HG03439 (cell line): ENCODE results near the gene COX11.

Source experiments
- ATAC-seq: cut with Tn5 transposase; IDR thresholded peaks from one replicate; pipeline ENCODE4 v1.9.1; 2021; ENCODE audit warnings: mild to moderate bottlenecking, moderate library complexity; ENCODE audit not compliant: unreplicated experiment

COX11 gene

DNA sequence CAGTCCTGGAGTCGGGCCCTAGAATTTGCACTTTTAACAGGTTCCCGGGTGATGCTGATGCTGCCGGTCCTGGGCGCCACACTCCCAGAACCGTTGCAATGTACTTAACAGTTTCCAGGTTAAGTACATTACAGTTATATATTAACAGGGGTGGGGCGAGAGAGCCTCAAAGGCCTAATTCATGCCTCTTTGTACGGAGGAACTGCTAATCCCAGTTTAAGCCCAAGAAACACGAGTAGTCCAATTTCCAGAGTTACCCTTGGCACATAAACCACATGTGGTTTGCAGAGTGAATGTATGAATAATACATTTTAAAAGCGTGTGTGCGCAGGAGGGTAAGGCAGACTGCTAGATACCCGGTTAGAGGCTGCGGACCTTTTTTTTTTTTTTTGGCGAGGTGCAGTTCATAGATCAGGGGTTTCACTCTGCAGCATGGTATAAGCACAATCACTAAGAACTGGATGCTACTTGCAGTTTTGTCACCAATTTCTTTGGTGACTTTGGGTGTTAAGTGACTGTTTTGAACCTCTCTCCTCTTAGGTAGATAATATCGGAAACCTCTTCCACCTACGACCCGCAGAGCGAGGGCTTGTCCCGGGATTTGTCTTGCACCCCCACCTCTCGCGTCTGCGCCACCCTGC is 713 bp downstream of the COX11 start:
- peak; percentile 27 for ATAC-seq

DNA sequence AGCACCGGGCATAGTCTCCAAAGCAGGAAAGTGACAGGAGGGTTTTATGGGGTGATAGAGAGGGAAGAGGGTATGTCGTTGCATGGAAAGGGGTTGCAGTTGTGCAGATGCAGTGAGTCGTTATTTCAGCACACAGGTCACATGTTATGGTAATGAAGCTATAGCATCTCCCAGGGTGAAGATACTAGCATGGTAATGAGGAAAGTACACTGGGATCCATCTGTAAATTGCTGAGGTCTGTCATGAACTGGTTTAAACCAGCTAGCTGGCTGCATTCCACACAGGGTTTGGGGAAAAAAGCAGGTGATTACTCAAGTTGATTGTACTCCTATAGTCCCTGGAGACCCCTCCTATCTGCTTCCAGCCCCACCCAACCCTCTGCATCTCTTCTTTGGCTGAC is 11.7 kb downstream of the COX11 start:
- no peak for ATAC-seq

DNA sequence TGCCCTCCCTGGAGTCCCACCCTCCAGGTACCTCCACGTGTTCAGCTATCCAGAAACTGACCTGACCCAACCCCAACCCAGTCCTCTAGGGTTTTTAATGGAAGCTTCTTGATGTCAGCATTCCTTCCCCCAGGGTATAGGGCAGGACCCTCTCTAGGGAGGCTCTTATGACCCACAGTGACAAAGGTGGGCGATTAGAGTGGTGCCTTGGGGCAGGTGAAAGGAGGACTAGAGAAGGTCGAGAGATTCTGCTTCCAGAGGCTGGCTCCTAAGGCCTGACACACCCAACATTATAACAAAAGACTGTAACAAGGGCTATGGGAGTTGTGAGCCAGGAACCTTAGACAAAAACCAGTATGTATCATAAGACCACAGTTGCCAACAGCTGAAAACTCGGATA is 17.2 kb downstream of the COX11 start:
- no peak for ATAC-seq

DNA sequence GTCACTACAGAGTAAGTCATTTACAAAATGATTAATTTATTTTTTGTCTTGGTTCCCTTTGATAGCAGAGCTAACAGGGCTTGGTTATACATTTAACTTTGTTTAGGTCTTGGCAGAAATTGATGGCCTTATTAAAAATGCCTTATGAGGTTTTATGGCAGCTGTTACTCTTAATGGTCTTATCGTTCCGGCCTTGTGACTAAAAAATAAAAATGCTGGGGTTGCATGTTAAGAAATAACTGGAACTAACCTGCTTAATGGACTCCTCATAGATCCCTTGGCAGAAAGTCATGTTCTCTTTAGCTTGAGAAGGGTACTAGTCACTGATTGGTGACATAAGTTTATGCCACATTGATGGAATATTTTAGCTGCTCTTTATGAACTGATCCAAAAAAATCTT is 18.3 kb downstream of the COX11 start:
- no peak for ATAC-seq

DNA sequence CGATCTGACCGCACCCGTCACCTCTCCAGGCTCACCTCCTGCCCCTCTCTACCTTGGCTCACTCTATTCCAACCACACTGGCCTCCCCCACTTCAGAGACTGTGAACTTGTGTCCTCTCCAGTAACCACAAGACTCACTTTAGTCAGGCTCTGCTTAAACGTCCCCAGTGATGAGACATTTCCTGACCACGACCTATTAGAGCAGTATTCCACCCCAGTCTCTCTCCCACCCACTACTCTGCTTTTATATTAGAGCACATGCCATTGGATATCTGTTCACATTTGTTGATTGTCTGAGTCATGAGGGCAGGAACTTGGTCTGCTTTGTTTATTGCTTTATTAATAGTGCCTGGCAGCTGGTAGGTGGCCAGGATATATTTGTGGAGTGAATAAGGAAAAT is 20.1 kb downstream of the COX11 start:
- ATAC-seq = no peak

DNA sequence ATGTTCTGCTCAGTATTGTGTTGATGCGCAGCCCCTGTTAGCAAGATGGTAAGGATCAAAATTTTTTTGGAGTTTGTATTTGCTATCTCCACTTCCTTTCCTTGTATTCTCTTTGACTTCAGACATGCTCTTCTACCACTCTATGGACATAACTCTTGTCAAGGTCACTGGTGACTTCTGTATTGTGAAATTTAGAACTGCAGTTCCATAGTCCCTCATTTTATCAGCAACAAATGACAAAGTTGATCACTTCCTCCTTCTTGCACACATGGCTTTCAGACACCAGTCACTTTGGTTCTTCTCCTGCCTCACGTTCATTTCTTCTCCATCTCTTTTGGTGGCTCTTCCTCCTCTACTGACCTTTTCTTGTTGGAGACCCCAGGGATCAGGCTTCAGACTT is 21.1 kb downstream of the COX11 start:
- no peak for ATAC-seq

DNA sequence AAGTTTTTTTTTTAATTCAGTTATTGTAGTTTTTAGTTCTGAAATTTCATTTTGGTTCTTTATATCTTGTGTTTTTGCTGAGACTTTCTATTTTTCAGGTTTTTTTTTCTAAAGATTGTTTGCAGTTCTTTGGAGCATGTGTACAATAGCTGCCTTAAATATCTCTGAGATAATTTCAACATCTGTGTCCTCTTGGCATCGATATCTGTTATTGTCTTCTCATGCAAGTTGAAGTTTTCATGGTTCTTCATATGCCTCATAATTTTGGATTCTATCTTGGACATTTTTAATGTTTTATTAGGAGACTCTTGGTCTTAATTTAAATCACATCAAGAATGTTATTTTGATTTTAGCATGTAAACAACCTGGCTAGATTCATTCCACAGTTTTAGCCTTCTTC is 22.8 kb downstream of the COX11 start:
- no peak for ATAC-seq

DNA sequence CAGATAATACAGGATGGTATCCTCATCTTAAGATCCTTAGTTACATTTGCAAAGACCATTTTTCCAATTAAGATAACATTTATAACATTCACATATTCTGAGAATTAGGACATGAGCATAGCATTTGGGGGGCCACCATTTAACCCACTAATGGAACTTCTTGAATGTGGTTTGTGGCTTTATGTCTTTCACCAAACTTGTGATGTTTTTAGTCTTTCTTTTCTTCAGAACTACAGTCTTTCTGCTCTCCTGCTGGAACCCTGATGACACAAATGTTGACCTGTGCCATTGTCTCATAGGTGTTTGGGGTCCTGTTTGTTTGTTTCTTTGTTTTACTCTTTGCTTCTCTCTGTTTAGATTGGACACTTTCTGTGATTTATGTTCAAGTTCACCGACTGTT is 23.2 kb downstream of the COX11 start:
- ATAC-seq = no peak

DNA sequence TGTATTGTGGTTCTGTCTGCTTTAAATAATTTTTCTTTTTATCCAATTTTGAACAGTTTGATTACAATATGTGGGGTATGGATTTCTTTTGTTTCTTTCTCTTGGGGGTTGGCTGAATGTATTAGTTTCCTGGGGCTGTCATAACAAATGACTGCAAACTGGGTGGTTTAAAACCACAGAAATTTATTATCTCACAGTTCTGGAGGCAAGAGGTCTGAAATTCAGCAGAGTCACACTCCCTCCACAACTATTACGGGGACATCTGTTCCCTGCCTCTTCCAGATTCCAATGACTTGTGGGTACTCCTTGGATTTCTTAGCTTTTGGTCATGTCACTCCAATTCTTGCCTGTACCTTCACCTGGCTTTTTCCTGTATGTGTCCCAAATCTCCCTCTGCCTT is 23.7 kb downstream of the COX11 start:
- no peak for ATAC-seq

DNA sequence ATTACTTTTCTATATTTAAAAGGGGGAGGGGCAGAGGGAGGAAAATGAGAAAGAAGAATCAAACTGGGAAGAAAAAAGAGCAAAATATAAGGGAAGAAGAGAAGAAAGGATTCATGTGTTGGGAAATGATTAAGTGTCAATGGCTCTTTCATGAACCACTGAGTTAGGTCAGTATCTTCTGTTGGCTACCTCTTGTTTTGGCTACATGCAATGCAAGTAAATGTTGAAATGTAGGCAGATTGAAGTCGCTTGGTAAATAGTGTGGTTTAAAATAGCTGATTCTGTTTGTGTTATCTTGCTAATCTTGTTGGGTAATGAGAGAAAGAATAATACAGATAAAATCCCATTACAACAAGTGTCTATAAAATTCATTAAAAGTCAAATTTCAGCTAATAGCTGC is 27.2 kb downstream of the COX11 start:
- ATAC-seq = no peak

DNA sequence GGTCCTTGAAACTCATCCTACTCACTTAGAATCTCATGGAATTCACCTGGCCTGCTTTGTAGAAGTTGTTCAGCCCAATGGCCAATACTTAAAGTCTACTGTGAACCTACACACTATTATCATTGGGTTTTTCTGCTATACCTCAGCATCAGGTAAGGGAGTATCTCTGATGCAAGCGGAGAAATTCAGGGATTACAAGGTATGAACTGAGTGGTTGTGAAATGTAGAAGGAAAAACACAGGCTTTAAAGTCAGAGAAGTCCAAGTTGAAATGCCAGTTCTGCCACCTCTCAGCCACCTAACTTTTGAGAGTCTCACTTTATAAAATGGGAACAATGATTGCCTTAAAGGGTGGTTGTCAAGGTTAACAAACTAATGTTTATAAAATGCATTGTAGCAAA is 31.0 kb downstream of the COX11 start:
- no peak for ATAC-seq

DNA sequence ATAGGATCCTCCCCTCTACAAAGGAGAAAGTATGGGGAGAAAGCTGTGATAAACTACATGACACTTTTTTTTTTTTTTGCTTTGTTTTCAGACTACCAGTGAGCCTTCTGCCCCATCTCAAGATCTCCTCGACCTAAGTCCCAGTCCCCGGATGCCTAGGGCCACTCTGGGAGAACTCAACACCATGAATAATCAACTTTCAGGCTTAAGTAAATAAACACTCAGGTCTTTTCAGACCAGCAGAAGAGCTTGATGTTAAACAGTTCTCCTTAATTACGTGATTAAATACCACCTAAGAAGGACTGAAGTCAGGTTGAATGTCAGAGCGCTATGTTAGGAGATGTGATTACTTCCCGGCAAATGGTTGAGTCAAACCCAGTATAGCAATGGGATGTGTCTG is 31.4 kb downstream of the COX11 start:
- no peak for ATAC-seq

DNA sequence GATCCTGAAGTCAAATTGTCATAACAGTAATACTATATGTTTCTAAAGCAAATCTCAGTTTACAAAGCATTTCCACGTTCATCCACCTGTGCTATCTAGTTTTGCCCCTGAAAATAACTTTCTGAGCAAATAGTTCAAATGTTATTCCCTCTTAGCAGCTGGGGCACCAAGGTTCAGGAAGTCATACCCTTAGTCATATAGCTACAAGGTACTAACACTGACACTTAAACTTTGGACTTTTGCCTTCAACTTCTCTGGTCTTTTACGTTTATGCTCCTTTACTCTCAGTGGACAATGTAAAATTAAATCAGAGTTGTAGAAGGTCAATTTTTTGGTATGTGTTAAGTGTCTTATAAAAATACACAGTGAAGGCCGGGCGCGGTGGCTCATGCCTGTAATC is 33.0 kb downstream of the COX11 start:
- ATAC-seq = no peak

DNA sequence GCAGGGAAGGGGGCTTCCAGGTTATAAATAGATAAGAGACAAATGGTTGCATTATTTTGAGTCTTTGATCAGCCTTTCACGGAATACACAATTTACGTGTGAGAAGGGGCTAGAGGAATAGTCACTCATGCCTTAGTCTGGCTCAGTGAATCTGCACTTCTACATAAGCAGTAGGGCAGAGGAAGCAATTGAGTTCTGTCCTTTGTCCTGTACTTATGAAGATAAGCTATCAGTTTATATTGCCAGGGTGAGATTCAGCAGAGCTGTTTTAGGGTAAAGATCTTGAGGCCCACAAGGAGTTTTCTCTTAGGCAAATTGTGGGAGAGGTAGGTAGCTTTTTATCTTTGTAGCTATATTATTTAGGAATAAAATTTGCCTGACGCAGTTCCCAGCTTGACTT is 34.5 kb downstream of the COX11 start:
- no peak for ATAC-seq

DNA sequence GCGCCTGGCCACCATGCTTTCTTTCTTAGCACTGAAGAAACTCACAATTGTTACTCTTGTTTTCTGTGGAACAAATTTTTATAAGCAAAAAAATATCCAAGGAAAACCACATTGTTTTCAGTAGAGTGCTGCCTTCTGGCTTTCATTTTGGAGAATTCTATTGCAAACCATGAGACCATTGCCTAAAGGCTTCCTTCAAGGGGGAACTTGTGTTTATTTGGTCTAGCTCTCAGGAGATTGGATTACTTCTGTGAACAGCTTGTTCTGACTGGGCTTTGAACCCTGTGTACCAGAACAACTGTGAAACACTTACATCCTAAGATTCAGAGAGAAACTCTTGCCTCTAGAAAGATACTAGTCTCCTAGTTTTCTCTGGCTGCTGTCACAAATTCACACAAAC is 35.7 kb downstream of the COX11 start:
- ATAC-seq = no peak

DNA sequence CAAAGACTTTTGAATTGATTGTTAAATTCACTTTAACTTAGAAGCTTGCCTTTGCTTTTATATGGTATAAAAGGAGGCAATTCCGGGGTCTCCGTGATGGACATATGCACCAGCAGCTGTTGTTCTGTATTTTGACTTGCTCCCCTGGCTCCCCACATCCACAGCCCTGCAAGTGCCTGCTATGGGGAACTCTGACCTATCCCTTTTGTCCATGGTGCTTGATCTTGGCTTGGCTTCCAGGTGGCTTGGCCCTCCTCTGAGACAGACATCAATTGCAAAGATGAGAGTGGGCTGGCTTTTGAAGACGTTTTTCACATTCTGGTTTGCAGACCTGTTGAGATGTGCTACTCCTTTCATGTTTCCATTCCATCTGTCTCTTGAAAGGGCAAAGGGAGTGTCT is 40.9 kb downstream of the COX11 start:
- ATAC-seq = no peak

DNA sequence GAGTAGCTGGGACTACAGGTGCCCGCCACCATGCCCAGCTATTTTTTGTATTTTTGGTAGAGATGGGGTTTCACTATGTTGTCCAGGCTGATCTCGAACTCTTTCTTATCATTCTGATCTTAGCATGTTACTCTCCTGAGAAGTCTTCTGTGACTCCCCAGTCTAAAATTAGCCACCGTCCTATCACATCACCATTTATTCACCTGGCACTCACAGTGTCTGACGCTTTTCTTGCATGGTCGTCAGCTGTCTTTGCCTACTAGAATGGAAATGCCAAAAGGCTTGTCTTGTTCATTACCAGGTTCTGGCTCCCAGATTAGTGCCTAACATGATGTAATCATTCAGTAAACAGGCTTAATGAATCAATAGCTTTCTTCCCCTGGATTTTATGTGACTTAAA is 44.0 kb downstream of the COX11 start:
- no peak for ATAC-seq

DNA sequence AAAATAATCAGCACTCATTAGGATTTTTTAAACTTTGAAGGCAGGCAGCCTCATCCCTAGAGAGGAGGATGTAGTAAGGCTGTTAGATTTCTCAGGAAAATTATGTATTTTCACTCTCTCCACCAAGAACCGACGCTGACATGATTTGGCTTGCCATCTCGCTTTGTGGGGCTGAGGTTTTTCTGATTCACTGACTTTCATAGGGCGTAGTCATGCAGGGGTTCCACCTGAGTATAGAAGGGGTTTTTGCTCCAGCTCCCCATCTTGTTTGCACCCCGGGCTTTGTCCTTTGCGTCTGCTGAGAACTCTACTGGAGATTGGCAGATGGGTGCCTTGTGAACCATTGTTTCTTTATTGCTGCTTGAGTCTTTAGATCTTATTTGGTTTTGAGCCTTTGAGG is 47.6 kb downstream of the COX11 start:
- no peak for ATAC-seq

DNA sequence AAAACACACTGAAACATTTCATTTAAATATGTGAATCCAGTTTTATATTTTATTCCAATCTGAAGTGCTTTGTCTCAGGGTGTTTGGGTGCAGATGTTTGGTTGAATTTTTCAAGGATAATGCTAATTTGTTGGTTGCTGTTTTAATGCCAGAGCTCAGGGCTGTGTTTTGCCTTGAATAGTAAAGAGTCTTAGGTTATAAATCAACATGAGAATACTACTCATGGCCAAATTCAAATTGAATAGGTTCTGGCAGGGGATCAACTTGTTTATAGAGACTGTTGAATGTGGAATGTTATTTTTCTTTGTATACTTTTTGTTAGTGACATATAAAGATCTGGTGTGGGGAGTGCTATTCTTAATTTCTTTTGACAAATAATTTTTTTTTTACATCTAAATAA is 49.0 kb downstream of the COX11 start:
- no peak for ATAC-seq

DNA sequence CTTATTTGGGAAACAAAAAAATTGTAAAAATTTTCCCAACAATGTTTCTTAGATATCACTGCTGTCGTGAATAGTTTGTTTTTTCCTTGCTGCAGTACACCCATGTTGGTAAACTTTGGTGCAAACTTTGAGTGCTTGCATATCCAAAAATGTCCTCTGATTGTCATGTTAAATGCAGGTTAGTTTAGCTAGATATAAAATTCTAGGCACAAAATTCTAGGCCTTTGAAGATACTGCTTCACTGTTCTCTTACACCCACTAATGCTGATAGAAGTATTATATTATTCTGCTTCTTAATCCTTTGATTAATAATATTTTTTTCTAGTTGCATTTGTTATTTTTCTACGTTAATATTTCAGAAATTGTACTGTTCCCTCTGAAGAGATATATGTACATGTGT is 51.7 kb downstream of the COX11 start:
- no peak for ATAC-seq
